CD8-positive, alpha-beta memory T cell (primary cell): ENCODE results near the gene ODAD4. TPM values are rescaled to one million over a fixed set of nuclear protein-coding genes. Genes with fewer than 3 reads are reported as not detected.

ENCODE experiments used
- CTCF ChIA-PET: fragments of 350-600 bp; sonication (Branson Sonifier 250); formaldehyde crosslinking; loops from one replicate; lab custom pipeline; 2021; ENCODE audit warnings: antibody characterized with exemption; lab: Charles Lee
- POLR2A ChIA-PET: fragments of 350-600 bp; sonication (Branson Sonifier 250); formaldehyde crosslinking; loops from one replicate; lab custom pipeline; 2021; ENCODE audit warnings: antibody characterized with exemption; lab: Charles Lee
- DNase-seq, 5 donors: peaks; one replicate each; pipeline versions ENCODE4 v3.0.0 to v3.0.0-alpha.2; 2020 to 2022; ENCODE audit warnings: mixed read lengths in 1 of 5
- H3K27ac ChIP-seq: one replicate; pipeline ENCODE4 v1.7.0; 2013; ENCODE audit warnings: low read depth, mild to moderate bottlenecking, low read length, moderate library complexity
- H3K27me3 ChIP-seq: 2 replicates; pipeline ENCODE4 v1.7.0; 2013; ENCODE audit warnings: low read length, mild to moderate bottlenecking; ENCODE audit not compliant: insufficient read depth, poor library complexity, severe bottlenecking
- H3K36me3 ChIP-seq: 2 replicates; pipeline ENCODE4 v1.7.0; 2013; ENCODE audit warnings: mild to moderate bottlenecking, low read length, moderate library complexity; ENCODE audit not compliant: insufficient read depth
- H3K4me1 ChIP-seq: 2 replicates; pipeline ENCODE4 v1.7.0; 2013; ENCODE audit warnings: mild to moderate bottlenecking, low read length, moderate library complexity; ENCODE audit not compliant: insufficient read depth
- H3K4me3 ChIP-seq: 2 replicates; pipeline ENCODE4 v1.7.0; 2013; ENCODE audit warnings: mild to moderate bottlenecking, low read length
- H3K9me3 ChIP-seq: 2 replicates; pipeline ENCODE4 v1.7.0; 2013; ENCODE audit warnings: mild to moderate bottlenecking, low read length
- H3K27ac Mint-ChIP-seq, 8 donors: one replicate each; pipeline ENCODE4 v1.8.0; 2020 to 2021; ENCODE audit warnings: mixed read lengths in 8 of 8, mild to moderate bottlenecking in 6 of 8, inconsistent platforms in 3 of 8, moderate library complexity in 3 of 8
- H3K27me3 Mint-ChIP-seq, 2 donors: one replicate each; pipeline ENCODE4 v1.8.0; 2020 to 2021; ENCODE audit warnings: mixed read lengths in 2 of 2, mild to moderate bottlenecking in 1 of 2, moderate library complexity in 1 of 2
- H3K36me3 Mint-ChIP-seq, 3 donors: one replicate each; pipeline ENCODE4 v1.8.0; 2020 to 2021; ENCODE audit warnings: mixed read lengths in 3 of 3, inconsistent platforms in 1 of 3, mild to moderate bottlenecking in 1 of 3
- H3K4me1 Mint-ChIP-seq, 3 donors: one replicate each; pipeline ENCODE4 v1.8.0; 2020 to 2021; ENCODE audit warnings: mixed read lengths in 3 of 3, inconsistent platforms in 1 of 3, mild to moderate bottlenecking in 1 of 3
- H3K4me3 Mint-ChIP-seq, 7 donors: one replicate each; pipeline ENCODE4 v1.8.0; 2020 to 2021; ENCODE audit warnings: mixed read lengths in 7 of 7, mild to moderate bottlenecking in 6 of 7, moderate library complexity in 4 of 7, inconsistent platforms in 2 of 7
- H3K9me3 Mint-ChIP-seq, 5 donors: one replicate each; pipeline ENCODE4 v1.8.0; 2020 to 2022; ENCODE audit warnings: mixed read lengths in 5 of 5, mild to moderate bottlenecking in 3 of 5, moderate library complexity in 2 of 5, inconsistent platforms in 1 of 5
- polyA plus RNA-seq: library from polyadenylated mRNA; unstranded; fragments of 300-500 nt; fragmentation: Illumina TruSeq; gene quantifications from one replicate; pipeline ENCODE4 v1.2.3, GENCODE V29; 2021
- total RNA-seq, 2 experiments: library from RNA; stranded (reverse); gene quantifications; one replicate each; pipeline ENCODE4 v1.2.3, GENCODE V29; 2021

The ODAD4 gene
- total and polyA plus RNA-seq, 3 experiments from 2014 or later, result 0.10 to 0.57 (median 0.53) TPM

- Histone ChIP-seq H3K27me3 (no peaks in the 10 kb centered on the region), H3K36me3 (no peaks in the 10 kb centered on the region), H3K4me3 (no peak overlapping the region), H3K9me3 (no peaks in the 10 kb centered on the region), H3K27ac (no peak overlapping the region), H3K4me1 (peaks cover 8% of the 10 kb centered on the region)
- H3K4me3 Mint-ChIP-seq, result no peak overlapping the region
- DNase-seq, result no peak
- no peak overlapping the region for H3K27ac Mint-ChIP-seq
- CTCF ChIA-PET, result interaction anchor here (0.9 to 3.4 kb wide), 8 partner anchors 13 to 152 kb away, joined by 3 to 12 read pairs (median 5); partner anchors contain the start of gene DNAJC7
- peaks cover 0 to 2% of the 10 kb centered on the region in 2 donors for H3K27me3 Mint-ChIP-seq
- POLR2A ChIA-PET, result no interaction called here
- H3K4me1 Mint-ChIP-seq, result peaks cover 13 to 17% (median 13%) of the 10 kb centered on the region in 3 donors
- H3K36me3 Mint-ChIP-seq, result no peaks in the 10 kb centered on the region
- H3K9me3 Mint-ChIP-seq, result no peaks in the 10 kb centered on the region
These were observed 31.7 kb downstream of the ODAD4 start for GRCh38 chr17:41962111-41962510.

GRCh38 chr17:41962768-41963434 is 32.5 kb downstream of the ODAD4 start:
- Mint-ChIP-seq H3K36me3 (no peaks in the 10 kb centered on the region), H3K27me3 (no peaks in the 10 kb centered on the region), H3K27ac (peak overlapping the region in 2 of 8 donors; percentile 27 to 57), H3K9me3 (no peaks in the 10 kb centered on the region), H3K4me3 (peak overlapping the region in 2 of 7 donors; percentile 43 to 64), H3K4me1 (peaks cover 16 to 25% (median 20%) of the 10 kb centered on the region in 3 donors)
- Histone ChIP-seq H3K4me3 (no peak overlapping the region), H3K27ac (no peak overlapping the region), H3K9me3 (no peaks in the 10 kb centered on the region), H3K36me3 (no peaks in the 10 kb centered on the region), H3K27me3 (no peaks in the 10 kb centered on the region), H3K4me1 (peaks cover 15% of the 10 kb centered on the region)
- ChIA-PET POLR2A (interaction anchor here (0.7 kb wide), 1 partner anchor 135 kb away, joined by 3 read pairs; no protein-coding TSS in a partner anchor), CTCF (interaction anchor here (0.8 to 3.4 kb wide), 22 partner anchors 9 to 177 kb away, joined by 3 to 14 read pairs (median 4); partner anchors contain the start of genes DHX58, DNAJC7 and ODAD4)
- DNase-seq, result peak; percentile 49 to 77 (median 58)

GRCh38 chr17:41965694-41966462 is 35.5 kb downstream of the ODAD4 start:
- no peaks in the 10 kb centered on the region for H3K9me3 Mint-ChIP-seq
- H3K9me3 ChIP-seq, result no peaks in the 10 kb centered on the region
- peak; percentile 40 to 72 (median 58) for DNase-seq
- H3K27me3 Mint-ChIP-seq, result no peaks in the 10 kb centered on the region
- peak overlapping the region; percentile 69 for H3K4me3 ChIP-seq
- H3K27ac Mint-ChIP-seq, result peak overlapping the region; percentile 55 to 99 (median 91)
- peaks cover 27 to 49% (median 31%) of the 10 kb centered on the region in 3 donors for H3K4me1 Mint-ChIP-seq
- peak overlapping the region; percentile 71 for H3K27ac ChIP-seq
- H3K27me3 ChIP-seq, result no peaks in the 10 kb centered on the region
- ChIA-PET CTCF (interaction anchor here (0.6 to 2.4 kb wide), 16 partner anchors 9 to 217 kb away, joined by 3 to 11 read pairs (median 4); partner anchors contain the start of genes DHX58, DNAJC7, JUP and NKIRAS2), POLR2A (interaction anchor here (0.6 to 2.4 kb wide), 15 partner anchors 36 to 626 kb away, joined by 3 to 35 read pairs (median 5); partner anchors contain the start of genes ACLY, DHX58, DNAJC7 and GHDC)
- peak overlapping the region; percentile 82 to 94 (median 88) for H3K4me3 Mint-ChIP-seq
- peaks cover 0 to 14% (median 0%) of the 10 kb centered on the region in 3 donors for H3K36me3 Mint-ChIP-seq
- H3K36me3 ChIP-seq, result no peaks in the 10 kb centered on the region
- H3K4me1 ChIP-seq, result peaks cover 20% of the 10 kb centered on the region

GRCh38 chr17:41966463-41967140 is 36.2 kb downstream of the ODAD4 start, which contains the start of gene CNP:
Gene CNP (plus strand): TSS chr17:41966795. CDS start chr17:41966885, 90 bp downstream.
- H3K27ac Mint-ChIP-seq, result peak within 1 kb of the TSS; percentile 79 to 99 (median 91)
- Histone ChIP-seq H3K36me3 (no peaks in the 10 kb centered on the region), H3K27ac (peak within 1 kb of the TSS; percentile 71), H3K4me3 (peak within 1 kb of the TSS; percentile 69), H3K27me3 (no peaks in the 10 kb centered on the region), H3K9me3 (no peaks in the 10 kb centered on the region), H3K4me1 (peaks cover 20% of the 10 kb centered on the region)
- peak within 1 kb of the TSS; percentile 82 to 94 (median 88) for H3K4me3 Mint-ChIP-seq
- no peaks in the 10 kb centered on the region for H3K27me3 Mint-ChIP-seq
- CTCF ChIA-PET, result interaction anchor here (0.6 to 2.4 kb wide), 14 partner anchors 36 to 180 kb away, joined by 3 to 11 read pairs (median 4); partner anchors contain the start of genes DHX58, DNAJC7, JUP and NKIRAS2
- H3K4me1 Mint-ChIP-seq, result peaks cover 29 to 53% (median 35%) of the 10 kb centered on the region in 3 donors
- peak; percentile 87 to 92 (median 89) for DNase-seq
- POLR2A ChIA-PET, result interaction anchor here (0.6 to 2.4 kb wide), 14 partner anchors 36 to 625 kb away, joined by 3 to 35 read pairs (median 4); partner anchors contain the start of genes ACLY, DHX58, DNAJC7 and GHDC
- H3K9me3 Mint-ChIP-seq, result no peaks in the 10 kb centered on the region
- H3K36me3 Mint-ChIP-seq, result peaks cover 0 to 18% (median 2%) of the 10 kb centered on the region in 3 donors

GRCh38 chr17:41967141-41967920 is 36.9 kb downstream of the ODAD4 start:
- peak in 2 of 5 donors; percentile 7 to 8 for DNase-seq
- H3K9me3 Mint-ChIP-seq, result no peaks in the 10 kb centered on the region
- Histone ChIP-seq H3K27me3 (no peaks in the 10 kb centered on the region), H3K4me1 (peaks cover 20% of the 10 kb centered on the region), H3K27ac (peak overlapping the region; percentile 71), H3K4me3 (peak overlapping the region; percentile 69), H3K36me3 (peaks cover 3% of the 10 kb centered on the region), H3K9me3 (no peaks in the 10 kb centered on the region)
- peak overlapping the region; percentile 73 to 94 (median 85) for H3K4me3 Mint-ChIP-seq
- peaks cover 0 to 24% (median 2%) of the 10 kb centered on the region in 3 donors for H3K36me3 Mint-ChIP-seq
- H3K27me3 Mint-ChIP-seq, result no peaks in the 10 kb centered on the region
- peak overlapping the region; percentile 60 to 88 (median 78) for H3K27ac Mint-ChIP-seq
- peaks cover 29 to 55% (median 37%) of the 10 kb centered on the region in 3 donors for H3K4me1 Mint-ChIP-seq
- ChIA-PET POLR2A (interaction anchor here (0.5 to 2.4 kb wide), 7 partner anchors 37 to 421 kb away, joined by 3 to 35 read pairs (median 6); partner anchors contain the start of genes ACLY, DNAJC7, ODAD4 and STAT3), CTCF (interaction anchor here (0.8 to 2.4 kb wide), 4 partner anchors 49 to 146 kb away, joined by 3 to 11 read pairs (median 7); partner anchors contain the start of genes DHX58 and DNAJC7)

- H3K4me3 Mint-ChIP-seq, result peak overlapping the region; percentile 73 to 90 (median 85)
- Histone ChIP-seq H3K4me3 (no peak overlapping the region), H3K36me3 (peaks cover 10% of the 10 kb centered on the region), H3K27ac (no peak overlapping the region), H3K9me3 (no peaks in the 10 kb centered on the region), H3K27me3 (no peaks in the 10 kb centered on the region), H3K4me1 (peaks cover 20% of the 10 kb centered on the region)
- no peak for DNase-seq
- H3K27me3 Mint-ChIP-seq, result no peaks in the 10 kb centered on the region
- peak overlapping the region; percentile 48 to 88 (median 78) for H3K27ac Mint-ChIP-seq
- H3K9me3 Mint-ChIP-seq, result no peaks in the 10 kb centered on the region
- H3K4me1 Mint-ChIP-seq, result peaks cover 29 to 57% (median 41%) of the 10 kb centered on the region in 3 donors
- ChIA-PET CTCF (interaction anchor here (0.8 to 1.2 kb wide), 2 partner anchors 48 to 148 kb away, joined by 3 read pairs; no protein-coding TSS in a partner anchor), POLR2A (interaction anchor here (2.4 kb wide), 1 partner anchor 49 kb away, joined by 35 read pairs; the partner anchor contains the start of gene DNAJC7)
- peaks cover 0 to 31% (median 7%) of the 10 kb centered on the region in 3 donors for H3K36me3 Mint-ChIP-seq
These were observed 37.6 kb downstream of the ODAD4 start for GRCh38 chr17:41967921-41968578.
